ENCODE results near the gene ZDHHC8. TPM values are rescaled to one million over a fixed set of nuclear protein-coding genes. Genes with fewer than 3 reads are reported as not detected.

The ZDHHC8 gene
- total RNA-seq, 4 donors from 2014 or later = 26.0 to 64.2 (median 34.9) TPM

GRCh38 chr22:20192972-20193760 is 61.6 kb downstream of the ZDHHC8 start:
- Histone ChIP-seq H3K27ac (no peak overlapping the region), H3K27me3 (no peaks in the 10 kb centered on the region), H3K4me1 (no peaks in the 10 kb centered on the region), H3K9me3 (no peaks in the 10 kb centered on the region), H3K4me3 (no peak overlapping the region), H3K36me3 (no peaks in the 10 kb centered on the region)
- 69% methylated on average over 12 of the region's 20 CpGs for WGBS
- DNase-seq (ENCODE audit: low spot score in 2 of 2) = no peak
- TF ChIP-seq POLR2A (IDR thresholded peaks at IDR 0.05) (no peak), POLR2AphosphoS5 (IDR thresholded peaks at IDR 0.05) (no peak), EP300 (IDR thresholded peaks at IDR 0.05) (no peak), CTCF (IDR thresholded peaks at IDR 0.05) (no peak)

GRCh38 chr22:20193761-20194494 is 62.3 kb downstream of the ZDHHC8 start:
- Histone ChIP-seq H3K4me1 (no peaks in the 10 kb centered on the region), H3K27me3 (peaks cover 3% of the 10 kb centered on the region), H3K36me3 (no peaks in the 10 kb centered on the region), H3K4me3 (no peak overlapping the region), H3K27ac (no peak overlapping the region), H3K9me3 (no peaks in the 10 kb centered on the region)
- DNase-seq (ENCODE audit: low spot score in 2 of 2) = no peak
- no peak for TF ChIP-seq POLR2A (IDR thresholded peaks at IDR 0.05)
- WGBS = 84% methylated on average over 16 of the region's 17 CpGs

GRCh38 chr22:20194681-20195593 is 63.3 kb downstream of the ZDHHC8 start:
- Histone ChIP-seq H3K36me3 (no peaks in the 10 kb centered on the region), H3K4me3 (no peak overlapping the region), H3K4me1 (no peaks in the 10 kb centered on the region), H3K9me3 (no peaks in the 10 kb centered on the region), H3K27me3 (peaks cover 11% of the 10 kb centered on the region), H3K27ac (no peak overlapping the region)
- 77% methylated on average over 12 of the region's 15 CpGs for WGBS
- TF ChIP-seq CTCF (IDR thresholded peaks at IDR 0.05) (no peak), POLR2AphosphoS5 (IDR thresholded peaks at IDR 0.05) (no peak), POLR2A (IDR thresholded peaks at IDR 0.05) (no peak), EP300 (IDR thresholded peaks at IDR 0.05) (no peak)
- DNase-seq (ENCODE audit: low spot score in 2 of 2) = no peak

- WGBS = 79% methylated on average over 11 of the region's 19 CpGs
- Histone ChIP-seq H3K27ac (no peak overlapping the region), H3K4me1 (no peaks in the 10 kb centered on the region), H3K4me3 (no peak overlapping the region), H3K9me3 (no peaks in the 10 kb centered on the region), H3K36me3 (no peaks in the 10 kb centered on the region), H3K27me3 (peaks cover 11% of the 10 kb centered on the region)
- TF ChIP-seq EP300 (IDR thresholded peaks at IDR 0.05) = no peak
- no peak for TF ChIP-seq POLR2A (IDR thresholded peaks at IDR 0.05)
- TF ChIP-seq CTCF (IDR thresholded peaks at IDR 0.05) = no peak
- TF ChIP-seq POLR2AphosphoS5 (IDR thresholded peaks at IDR 0.05) = no peak
- DNase-seq (ENCODE audit: low spot score in 2 of 2) = no peak
These were observed 64.7 kb downstream of the ZDHHC8 start for GRCh38 chr22:20196094-20196842.

Other genes with a start within 250 kb of the ZDHHC8 start
- gene COMT, start 190.0 kb upstream of the ZDHHC8 start, total RNA-seq = 100 to 1,000 TPM; 206 to 293 (median 246) TPM
- 10 to 100 TPM in 2 of 4 donors, 1 to 10 TPM in 2; 8.4 to 33.2 (median 15.7) TPM for gene TXNRD2, start 190.0 kb upstream of the ZDHHC8 start, total RNA-seq
- gene ARVCF, start 115.0 kb upstream of the ZDHHC8 start, total RNA-seq = 10 to 100 TPM; 22.9 to 38.4 (median 26.0) TPM
- gene TANGO2, start 110.7 kb upstream of the ZDHHC8 start, total RNA-seq = 10 to 100 TPM; 23.1 to 31.9 (median 26.8) TPM
- gene DGCR8, start 51.6 kb upstream of the ZDHHC8 start, total RNA-seq = 10 to 100 TPM; 22.4 to 69.1 (median 38.0) TPM
- 100 to 1,000 TPM; 107 to 150 (median 119) TPM for gene RANBP1, start 15.7 kb upstream of the ZDHHC8 start, total RNA-seq
- gene TRMT2A, start 14.6 kb upstream of the ZDHHC8 start, total RNA-seq = 10 to 100 TPM; 52.0 to 98.6 (median 55.7) TPM
- gene CCDC188, start 19.3 kb downstream of the ZDHHC8 start, total RNA-seq = under 1 TPM in 1 of 4 donors, not detected in 3; 0.34 TPM
- gene RTN4R, start 136.5 kb downstream of the ZDHHC8 start, total RNA-seq = 10 to 100 TPM in 1 of 4 donors, 1 to 10 TPM in 3; 5.0 to 12.2 (median 9.2) TPM
- 10 to 100 TPM; 45.9 to 75.2 (median 63.0) TPM for gene DGCR6L, start 188.3 kb downstream of the ZDHHC8 start, total RNA-seq